Hematopoietic multipotent progenitor cell treated with erythropoietin and hydrocortisone succinate and interleukin-3 and kit ligand, for 17 days (in vitro differentiated cells): ENCODE measurements around the gene RNF150.

Source experiments
- DNase-seq: peaks from one replicate; pipeline ENCODE4 v3.0.0-alpha.2; 2015; ENCODE audit warnings: low spot score

RNF150 gene

DNA sequence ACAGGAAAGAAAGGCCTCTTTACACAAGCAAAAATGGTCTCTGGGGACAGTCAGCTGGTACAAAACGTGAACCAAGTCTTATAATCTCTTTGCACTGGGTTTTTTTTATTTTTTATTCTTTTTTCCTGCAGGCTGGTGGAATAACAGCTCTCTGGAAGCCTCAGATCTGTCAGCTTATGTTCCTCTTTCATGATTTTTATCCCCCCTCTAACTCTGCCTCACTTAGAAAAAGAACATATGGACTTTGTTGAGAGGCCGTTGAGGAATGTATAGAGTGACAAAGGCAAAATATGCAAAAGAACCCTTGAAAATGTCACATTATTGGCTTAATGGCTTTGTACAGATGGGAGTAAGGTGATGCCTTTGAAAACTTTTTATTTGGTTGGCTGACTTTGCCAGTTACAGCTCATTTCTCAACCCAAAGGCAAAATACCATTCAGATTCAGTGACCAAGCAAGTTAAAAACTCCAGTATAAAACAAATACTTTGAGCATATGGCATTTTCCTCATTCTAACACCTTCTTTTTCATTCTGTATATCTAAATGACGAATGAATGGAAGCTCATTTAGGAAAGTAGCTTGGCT lies 111.1 kb downstream of the RNF150 start:
- DNase-seq = no peak

DNA sequence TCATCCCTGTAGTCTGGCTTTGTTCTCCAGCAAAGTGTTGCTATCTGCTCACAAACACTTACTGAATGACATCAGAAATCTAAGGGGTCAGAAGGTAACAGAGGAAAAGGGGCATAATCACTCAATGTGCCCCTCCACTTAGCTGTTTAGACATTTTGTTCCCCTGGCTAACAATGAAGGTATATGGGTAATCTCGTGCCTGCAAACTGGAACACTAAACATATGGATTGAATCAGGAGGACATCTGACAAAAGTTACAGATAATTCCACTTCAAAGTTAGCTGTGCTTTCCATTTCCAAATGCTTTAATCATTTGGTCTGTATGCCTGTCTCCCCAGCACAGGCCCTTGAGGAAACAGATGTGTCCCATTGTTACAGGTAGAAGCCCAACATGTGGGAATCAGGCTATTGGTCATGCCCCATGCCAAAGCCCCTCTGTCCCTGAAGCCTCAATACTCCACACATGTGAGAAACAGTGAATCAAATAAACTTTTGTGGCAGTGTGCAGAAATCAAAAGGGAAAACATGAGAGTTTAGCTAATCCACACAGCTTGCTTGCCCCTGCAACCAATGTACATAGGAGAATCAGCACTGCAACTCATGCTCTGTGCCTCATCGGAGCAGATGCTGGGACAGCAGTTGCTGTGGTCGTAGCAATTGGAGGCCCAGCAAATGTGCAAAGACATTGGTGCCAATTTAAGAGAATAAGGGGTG lies 111.7 kb downstream of the RNF150 start:
- DNase-seq = no peak

DNA sequence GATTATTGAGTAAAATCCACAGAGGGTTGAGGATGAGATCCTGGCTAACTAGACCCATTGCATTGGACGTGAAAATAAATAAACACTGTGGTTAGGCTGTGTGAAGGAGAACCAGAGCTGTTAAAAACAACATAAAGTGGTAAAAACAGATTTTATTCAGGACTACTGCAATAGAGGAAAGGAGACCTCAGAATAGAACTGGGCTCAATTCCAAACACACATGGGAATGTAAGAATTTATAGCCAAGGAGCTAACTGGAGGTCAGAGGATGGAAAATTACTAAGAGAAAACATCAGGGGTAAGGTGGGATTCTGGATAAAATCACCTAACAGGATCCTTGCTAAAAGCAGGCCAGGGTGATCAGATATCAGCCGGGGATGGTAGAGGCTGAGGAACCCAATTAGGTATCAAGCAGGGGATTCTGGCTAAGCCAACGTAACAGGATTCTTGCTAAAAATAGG lies 112.4 kb downstream of the RNF150 start:
- DNase-seq = no peak

DNA sequence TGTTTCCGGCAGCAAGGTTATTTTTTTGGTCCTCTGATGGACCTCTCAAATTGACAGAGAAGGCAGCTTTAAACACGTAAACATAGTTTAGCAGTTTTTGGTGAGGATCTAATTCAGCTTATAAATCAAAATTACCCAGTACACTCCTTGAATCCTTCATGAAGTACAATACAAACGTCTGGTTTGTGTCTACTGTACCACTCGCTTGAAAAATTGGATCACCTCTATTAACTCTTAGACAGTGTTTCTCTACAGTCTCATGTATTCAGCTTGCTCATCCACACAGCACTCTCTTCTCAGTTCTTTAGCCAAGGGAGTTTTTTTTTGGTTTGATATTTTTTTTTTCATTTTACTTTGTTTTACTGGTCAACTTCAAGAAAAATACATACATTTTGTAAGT lies 113.5 kb downstream of the RNF150 start:
- DNase-seq = no peak

DNA sequence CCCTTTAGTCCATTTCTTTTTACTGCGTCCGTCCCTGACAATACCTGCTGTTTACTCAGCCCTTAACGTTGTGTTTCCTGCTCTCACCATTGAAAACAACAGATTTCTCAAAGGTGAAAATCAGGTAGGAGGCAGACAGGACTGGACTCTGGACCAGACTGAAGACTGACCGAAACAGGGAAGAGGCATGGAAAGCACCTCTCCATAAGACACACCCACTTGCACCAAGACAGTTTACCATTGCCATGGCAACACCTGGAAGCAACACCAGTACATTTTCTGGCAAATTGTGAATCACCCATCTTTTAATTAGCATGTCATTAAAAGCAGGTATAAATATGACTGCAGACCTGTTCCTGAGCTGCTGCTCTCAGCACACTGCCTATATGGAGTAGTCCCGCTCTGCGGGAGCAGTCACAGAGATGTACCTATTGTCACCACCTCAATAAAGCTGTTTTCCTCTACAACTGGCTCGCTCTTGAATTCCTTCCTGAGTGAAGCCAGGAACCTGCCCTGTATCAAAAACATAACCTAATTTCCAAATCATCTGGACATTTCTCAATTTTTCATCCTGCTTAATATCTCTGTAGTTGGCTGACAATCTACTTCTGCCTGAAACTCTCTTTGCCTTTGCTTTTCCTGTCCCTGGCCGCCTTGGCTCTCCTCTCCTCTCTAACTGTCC lies 117.0 kb downstream of the RNF150 start:
- DNase-seq = no peak

DNA sequence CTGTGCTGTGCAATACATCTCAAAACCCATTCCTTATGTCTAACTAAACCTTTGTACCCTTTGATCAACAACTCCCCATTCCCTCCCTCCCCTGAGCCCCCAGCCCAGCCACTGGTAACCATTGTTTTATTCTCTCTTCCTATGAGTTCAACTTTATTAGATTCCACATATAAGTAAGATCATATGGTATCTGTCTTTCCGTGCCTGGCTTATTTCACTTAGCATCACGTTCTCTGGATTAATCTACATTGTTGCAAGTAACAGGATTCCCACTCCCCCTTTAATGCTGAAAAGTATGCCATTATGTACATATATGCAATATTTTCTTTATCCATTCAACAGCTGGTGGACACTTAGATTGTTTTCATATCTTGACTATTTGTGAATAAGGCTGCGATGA lies 119.4 kb downstream of the RNF150 start:
- DNase-seq = no peak

DNA sequence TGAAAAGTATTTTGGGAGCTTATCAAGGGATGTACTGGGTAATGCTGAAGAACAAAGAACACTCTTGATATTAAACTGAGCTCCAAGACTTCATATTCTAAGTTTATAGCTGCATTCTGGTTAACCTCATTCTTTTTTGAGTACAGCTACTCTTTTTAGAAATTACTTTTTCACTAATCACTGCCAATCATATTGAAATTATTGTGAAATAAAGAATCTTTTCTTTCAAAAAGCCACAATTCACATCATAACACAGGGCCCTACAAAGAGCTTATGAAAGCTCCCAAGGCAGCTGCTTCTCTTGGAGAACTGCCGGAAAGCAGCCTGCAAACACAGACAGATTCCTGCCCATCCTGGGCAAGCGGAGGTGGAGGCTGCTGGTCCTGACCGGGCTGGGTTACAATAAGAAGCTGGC lies 121.4 kb downstream of the RNF150 start:
- DNase-seq = no peak

DNA sequence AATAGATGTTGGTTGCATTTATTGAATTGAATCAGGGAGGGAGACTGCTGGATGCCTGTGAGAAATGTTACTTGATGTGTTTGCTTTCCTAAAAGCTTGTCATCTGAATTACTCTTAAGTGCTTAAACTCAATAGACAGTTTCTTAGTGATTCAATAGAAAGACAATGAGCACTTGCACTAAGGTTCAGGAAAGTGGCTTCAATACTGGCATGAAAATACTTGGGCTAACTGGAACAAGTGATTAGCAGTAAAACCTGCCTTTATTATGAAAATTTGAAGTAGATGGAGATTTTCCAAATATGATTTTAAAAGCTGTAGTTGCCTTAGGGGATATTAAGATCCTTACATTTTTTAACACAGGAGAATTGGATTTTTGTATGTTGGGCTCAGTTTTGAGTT lies 123.3 kb downstream of the RNF150 start:
- DNase-seq = no peak

DNA sequence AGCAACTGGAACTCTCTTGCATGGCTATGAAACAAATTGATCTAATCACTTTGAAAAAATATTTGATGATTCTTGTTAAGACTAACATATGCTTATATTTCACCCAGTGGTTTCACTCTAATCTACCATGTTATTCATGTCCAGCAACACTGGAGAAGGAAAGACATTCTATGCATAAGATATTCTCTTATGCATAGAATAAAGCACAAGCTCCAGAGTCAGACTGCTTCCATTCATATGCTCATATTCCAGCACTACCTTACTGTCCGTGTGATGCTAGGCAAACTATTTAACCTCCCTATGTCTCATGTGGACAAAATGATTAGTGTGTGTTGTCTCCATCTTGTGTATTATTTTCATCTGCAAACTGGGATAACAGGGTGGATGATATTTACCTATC lies 124.1 kb downstream of the RNF150 start:
- no peak for DNase-seq

DNA sequence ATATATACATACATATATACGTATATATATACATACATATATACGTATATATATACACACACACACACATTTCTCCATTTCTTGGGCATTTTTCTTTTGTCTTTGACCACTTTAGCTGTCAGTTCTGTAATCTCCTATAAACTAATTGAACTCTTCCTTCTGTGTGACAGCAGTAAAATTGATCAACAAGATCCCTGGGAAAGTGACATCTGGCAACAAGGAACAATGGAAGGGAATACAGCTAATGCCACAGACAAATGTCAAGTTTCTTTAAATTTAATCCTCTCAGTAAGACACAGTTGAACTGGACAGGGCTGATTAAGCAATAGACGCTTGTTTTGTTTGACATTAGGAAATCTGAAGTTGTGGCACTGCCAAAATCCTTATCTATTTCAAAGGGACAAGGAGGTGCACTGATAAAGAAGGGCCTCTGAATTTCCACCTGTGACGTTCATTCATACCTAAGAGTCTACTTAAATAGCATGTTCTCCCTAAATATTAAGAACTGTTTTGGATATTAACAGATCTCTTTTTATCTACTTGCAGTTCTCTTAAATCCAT lies 126.9 kb downstream of the RNF150 start:
- DNase-seq = no peak

DNA sequence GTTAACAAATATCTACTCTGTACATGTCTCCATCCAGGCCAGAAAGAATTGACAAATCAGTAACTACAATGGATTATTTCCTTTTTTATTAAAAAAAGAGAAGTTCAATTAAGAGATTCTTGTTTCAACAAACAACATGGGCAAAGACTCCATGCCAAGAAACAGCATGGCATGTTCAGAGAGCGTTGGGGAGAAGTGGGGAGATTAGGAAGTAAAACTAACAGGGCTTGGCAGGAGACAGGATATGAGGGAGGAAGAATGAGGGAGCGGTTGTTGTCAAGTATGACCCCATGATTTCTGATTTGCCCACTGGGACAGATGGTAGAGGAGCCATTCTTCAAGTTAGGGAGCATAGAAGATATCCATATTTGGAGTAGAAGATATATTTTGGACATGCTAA lies 128.4 kb downstream of the RNF150 start:
- no peak for DNase-seq

DNA sequence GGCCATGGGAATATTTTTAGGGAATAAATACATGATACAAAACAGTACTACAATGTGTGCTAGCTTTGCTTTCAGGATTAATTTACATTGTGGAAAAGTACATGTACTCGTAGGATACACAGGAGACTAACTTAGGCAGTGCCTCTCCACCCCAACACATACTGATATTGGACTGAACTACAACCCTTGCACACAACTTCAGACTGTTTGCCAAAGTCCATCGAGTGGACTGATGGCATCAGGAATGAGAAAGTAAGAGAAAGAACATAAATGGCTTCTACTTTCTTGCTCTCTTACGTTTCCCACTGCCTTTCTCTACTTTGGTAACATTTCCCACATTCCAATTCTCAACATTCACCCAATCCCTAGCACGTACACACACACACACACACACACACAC lies 130.1 kb downstream of the RNF150 start:
- no peak for DNase-seq

DNA sequence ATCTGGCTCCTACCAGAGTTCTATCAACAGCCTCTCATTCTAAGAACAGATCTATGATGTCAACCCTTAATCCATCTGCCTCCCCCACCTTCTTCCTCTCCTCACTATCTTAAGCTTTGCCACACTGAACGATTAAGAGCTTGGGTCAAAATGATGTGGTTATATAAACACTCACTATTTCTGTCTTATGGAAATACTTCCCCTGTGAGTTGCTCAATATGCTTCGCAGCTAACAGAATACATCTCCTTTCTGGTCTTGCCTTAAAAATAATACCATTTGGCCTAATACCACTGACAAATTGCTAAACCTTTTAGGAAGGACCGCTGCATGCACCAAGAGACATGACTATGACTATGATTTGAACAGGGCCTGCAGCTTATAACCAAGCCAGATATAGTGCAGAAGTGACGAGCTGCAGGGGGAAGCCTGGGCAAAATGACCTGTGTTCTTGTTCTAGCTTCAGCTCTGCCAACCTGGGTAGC lies 130.9 kb downstream of the RNF150 start:
- DNase-seq = no peak

DNA sequence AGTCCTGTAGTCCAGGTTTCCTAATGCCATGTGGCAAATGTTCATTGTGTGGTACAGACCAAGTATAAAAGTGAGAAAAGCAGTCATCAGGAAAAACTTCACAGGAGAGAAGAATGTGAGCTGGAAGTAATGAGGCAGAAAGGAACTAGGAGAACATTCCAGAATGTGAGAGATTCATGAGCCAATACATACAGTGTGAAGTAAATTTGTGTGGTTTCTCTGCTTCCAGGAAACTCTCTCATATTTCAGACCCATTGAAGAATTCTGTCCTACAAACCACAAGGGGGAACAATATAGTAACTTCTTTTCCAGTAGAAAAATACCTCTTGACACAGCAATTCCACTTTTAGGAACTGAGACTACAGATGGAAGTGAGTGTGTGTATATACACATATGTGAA lies 136.5 kb downstream of the RNF150 start:
- no peak for DNase-seq

DNA sequence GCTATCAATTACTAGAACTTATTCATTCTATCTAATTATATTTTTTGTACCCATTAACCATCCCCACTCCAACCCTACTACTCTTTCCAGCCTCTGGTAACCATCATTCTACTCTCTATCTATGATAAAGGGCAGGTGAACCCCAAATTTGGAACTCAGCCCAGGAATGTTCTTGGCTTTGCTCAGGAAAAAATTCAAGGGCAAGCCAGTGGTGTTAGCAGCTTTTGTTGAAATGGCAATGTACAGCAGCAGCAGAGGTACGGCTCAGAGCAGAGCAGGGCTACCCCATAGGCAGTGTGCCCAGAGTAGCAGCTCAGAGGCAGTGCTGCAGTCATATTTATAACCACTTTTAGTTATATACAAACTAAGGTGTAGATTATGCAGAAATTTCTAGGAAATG lies 138.2 kb downstream of the RNF150 start:
- no peak for DNase-seq

DNA sequence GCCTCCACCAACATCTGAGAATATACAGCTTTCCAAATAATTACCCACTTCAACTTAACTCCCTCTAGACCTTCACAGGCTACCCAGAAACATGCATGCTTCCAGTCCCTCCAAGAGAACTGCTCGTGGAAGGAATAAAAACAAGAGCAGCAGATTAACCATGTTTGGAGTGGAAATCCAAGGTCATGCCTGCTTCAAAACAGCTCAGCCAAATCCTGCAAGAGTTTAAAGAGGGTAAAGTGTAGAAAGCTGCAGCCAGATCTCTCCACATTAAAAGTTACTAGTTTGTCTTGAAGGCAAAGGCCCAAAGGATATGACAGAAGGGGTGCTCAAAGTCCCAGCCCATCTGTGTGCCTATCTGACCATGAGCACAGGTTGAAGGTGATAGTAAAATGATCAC lies 139.3 kb downstream of the RNF150 start:
- no peak for DNase-seq

DNA sequence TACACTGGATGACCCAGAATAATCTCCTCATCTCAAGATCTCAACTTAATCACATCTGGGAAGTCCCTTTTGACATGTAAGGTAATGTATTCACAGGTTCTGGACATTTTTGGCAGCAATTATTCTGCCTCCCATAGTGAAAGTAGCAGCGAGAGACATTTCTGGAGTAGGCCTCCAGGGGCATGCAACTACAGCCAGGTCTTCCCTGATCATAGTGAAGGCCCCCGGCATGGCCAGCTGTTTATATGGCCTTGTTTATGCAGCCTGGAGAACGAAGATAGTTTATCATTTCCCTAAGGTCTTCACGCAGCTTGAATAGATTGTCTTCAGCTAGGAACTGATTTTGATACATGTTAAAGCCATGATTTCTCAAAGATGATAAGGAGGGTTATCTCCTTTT lies 139.9 kb downstream of the RNF150 start:
- no peak for DNase-seq

DNA sequence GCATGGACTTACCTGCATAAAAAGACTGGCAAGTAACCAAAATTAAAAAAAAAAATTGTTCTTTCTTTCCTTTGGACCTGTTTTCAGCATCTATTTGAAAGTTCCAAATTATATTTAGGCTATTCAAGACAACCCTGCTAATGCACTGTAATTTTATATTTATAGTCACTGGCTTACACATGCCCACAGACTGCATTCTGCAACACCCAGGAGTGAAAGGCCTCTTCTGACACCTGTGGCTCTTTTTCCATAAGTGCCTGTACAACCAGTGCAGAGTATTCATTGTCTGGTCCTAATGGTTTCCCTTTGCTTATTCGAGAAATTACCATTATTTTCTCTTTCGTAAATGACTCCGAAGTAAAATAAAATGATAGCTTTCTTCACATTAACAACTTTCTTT lies 143.3 kb downstream of the RNF150 start:
- DNase-seq = no peak

DNA sequence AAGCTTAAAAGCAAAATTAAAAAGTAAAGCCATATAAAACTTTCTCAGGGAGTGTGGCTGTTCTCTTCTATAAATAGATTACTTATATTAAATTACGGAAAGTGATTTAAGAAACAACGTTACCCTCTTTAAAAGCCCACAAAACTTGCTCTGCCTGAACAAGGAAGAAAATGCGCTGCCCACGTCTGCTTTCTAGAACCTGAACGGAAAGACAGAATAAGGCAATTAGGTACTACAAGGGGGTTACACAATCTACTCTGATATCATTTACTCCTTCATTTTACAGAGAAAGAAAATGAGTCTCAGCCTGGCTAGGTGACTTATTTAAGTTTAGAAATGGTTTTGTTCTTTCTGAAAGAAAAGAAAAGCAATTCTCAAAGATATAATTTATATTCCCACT lies 147.2 kb downstream of the RNF150 start:
- DNase-seq = no peak

DNA sequence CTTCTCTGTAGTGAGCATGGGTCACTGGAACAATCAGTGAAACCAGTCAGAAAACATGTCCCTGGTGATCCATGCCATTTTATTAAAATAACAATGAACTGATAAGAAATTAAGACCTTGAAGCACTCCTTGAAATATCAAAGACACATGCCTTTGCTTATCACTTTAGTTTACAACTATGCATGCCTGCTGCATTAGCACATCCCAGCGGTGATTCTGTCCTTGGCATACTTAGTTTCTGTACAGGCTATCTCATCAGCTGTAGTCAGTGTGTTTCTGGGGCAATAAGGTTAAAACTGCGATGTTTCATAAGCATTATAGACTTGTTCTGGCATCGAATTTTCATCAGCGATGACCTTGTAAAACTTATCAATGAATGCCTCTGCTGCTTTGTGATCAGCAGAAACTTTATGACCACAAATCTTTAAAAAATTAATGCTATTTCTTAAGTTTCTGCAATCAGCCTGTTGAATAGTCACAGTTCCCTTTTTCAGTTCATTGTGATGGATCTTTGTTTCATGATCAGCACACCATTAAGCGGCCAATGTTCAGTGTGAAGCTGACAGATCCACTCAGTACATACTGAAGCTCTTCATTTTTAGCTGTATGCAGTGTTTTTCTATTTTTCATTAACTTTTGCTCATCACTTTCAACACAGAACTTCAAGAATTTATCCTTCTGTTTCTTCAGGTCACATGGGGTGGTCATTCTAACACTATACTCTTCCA lies 150.5 kb downstream of the RNF150 start:
- no peak for DNase-seq

DNA sequence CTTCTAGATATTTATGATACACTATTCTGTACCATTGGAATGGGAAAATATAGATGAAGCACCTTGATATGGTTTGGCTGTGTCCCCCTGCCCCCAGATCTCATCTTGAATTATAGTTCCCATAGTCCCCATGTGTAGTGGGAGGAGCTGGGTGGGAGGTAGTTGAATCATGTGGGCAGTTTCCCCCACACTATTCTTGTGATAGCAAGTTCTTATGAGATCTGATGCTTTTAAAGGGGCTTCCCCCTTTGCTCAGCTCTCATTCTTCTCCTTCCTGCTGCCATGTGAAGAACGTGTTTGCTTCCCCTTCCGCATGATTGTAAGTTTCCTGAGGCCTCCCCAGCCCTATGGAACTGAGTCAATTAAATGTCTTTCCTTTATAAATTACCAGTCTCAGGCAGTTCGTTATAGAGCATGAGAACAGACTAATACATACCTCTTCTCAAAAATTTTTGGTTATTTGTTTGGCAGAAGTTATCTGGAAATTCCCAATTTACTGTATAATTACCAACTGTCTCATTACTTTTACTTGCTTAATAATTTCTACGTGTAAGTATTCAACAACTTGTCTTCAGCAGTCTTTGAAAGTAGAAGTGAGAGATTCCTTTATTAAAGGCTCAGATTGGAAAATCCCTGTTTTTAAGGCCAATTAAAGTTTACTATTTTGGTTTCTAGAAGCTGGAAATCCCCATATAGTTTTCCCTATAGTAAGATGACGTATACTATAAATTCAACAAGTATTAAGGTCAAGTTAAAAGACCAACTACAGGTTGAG lies 152.7 kb downstream of the RNF150 start:
- DNase-seq = no peak

DNA sequence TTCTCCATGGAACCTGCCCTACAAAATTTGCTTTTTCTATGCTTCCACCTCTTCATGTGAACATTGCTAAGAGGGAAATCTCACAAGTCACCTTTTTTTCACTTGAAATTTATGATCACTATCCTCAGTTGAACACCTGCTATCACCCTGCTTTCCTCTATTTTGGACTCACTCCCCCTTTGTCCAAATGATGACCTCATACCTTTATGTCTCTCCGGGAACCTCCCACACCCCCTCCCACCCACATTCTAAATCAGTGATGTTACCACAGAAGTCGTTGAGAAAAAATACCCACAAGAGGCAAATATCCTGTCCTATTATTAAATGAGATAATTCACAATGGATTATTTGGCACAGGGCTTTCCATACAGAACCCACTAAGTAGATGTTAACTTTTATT lies 156.5 kb downstream of the RNF150 start:
- no peak for DNase-seq
